Activated CD4-positive, alpha-beta T cell treated with anti-CD3 and anti-CD28 coated beads, Interleukin-2, amount 50 U/mL, for 24 hours (primary cell): ENCODE results near the gene BHLHE40.
"Not testable (repeated sequence)": the region's sequence is repeated elsewhere in the genome, so short reads cannot be mapped to it uniquely, and the experiment has no call there.

Experiments used
- DNase-seq, 2 donors: peaks; one replicate each; pipeline ENCODE4 v3.0.0-alpha.2; 2020; ENCODE audit warnings: low read depth in 1 of 2, low spot score in 1 of 2

Gene BHLHE40

DNA sequence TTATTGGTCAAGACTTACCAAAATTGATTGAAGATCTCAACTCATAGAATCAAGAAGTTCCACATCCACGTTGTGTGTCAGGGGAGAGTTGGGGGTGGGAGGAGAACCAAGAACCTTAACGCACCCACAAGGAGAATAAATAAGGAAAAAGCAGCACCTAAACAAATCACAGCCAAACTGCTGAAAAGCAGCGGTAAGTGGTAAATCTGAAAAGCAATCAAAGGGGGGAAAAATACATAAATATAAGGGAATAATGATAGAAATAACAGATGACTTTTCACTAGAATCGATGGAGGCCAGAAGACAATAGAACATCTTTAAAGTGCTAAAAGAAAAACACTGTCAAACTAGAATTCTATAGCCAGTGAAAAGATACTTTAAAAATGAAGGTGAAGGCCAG, 20.1 kb upstream of the BHLHE40 start:
- DNase-seq = no peak

DNA sequence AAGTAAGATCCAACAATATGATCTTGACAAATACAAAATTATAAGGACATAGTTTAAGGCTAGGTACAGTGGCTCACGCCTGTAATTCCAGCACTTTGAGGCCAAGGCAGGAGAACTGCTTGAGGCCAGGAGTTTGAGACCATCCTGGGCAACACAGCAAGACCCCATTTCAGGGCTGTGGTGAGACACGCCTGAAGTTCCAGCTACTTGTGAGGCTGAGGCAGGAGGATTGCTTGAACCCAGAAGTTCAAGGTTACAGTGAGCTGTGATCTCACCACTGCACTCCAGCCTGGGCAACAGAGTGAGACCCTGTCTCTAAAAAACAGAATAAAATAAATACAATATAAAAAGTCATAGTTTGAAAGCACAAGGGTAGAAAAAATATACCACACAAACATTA, 17.4 kb upstream of the BHLHE40 start:
- not testable (repeated sequence) for DNase-seq

DNA sequence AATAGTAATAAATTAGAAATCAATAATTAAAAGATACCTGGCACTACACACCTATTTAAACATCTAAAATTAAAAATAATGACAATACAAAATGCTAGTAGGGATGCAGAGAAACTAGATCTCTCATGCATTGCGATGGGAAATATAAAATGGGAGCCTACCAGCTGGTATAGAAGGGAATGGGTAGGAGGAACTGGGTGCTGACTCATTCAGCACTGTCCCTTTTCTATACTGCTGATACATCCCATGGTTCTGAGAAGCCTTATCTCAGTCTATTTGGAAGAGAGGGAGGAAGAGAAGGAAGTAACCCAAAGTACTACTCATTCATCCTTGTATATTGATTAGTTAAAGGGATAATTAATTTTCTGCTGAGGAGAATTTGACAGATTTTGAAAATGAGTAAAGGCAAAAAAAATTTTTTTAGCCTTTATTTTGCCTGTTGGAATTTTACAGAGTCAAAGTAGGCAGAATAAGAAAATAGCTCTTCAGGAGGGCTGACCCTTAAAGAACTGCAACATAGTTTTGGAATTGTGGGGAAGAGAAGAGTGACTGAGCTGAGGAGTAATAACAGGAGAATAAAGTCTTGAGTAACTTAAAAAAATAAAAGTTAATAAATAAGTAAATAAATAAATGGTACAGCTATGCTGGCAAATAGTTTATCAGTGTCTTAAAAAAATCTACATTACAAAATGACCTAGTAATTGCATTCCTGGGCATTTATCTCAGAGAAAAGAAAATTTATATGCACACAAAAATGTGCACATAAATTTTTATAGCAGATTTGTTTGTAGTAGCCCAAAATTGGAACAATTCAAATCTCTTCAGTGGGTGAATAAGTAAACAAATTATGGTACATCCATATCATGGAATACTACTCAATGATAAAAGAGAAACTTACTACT, 15.3 kb upstream of the BHLHE40 start:
- DNase-seq = no peak

DNA sequence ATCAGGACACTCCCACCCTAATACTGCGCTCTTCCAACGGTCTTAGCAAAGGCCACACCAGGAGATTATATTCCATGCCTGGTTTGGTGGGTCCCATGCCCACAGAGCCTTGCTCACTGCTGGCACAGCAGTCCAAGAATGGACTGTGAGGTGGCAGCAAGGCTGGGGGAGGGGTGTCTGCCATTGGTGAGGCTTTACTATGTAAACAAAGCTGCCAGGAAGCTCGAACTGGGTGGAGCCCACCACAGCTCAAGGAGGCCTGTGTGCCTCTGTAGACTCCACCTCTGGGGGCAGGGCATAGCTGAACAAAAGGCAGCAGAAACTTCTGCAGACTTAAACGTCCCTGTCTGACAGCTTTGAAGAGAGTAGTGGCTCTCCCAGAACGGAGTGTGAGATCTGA, 13.2 kb upstream of the BHLHE40 start:
- not testable (repeated sequence) for DNase-seq

DNA sequence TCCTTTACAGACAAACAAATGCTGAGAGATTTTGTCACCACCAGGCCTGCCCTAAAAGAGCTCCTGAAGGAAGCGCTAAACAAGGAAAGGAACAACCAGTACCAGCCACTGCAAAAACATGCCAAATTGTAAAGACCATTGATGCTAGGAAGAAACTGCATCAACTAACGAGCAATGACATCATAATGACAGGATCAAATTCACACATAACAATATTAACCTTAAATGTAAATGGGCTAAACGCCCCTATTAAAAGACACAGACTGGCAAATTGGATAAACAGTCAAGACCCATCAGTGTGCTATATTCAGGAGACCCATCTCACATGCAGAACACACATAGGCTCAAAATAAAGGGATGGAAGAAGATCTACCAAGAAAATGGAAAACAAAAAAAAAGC, 11.6 kb upstream of the BHLHE40 start:
- DNase-seq = not testable (repeated sequence)

DNA sequence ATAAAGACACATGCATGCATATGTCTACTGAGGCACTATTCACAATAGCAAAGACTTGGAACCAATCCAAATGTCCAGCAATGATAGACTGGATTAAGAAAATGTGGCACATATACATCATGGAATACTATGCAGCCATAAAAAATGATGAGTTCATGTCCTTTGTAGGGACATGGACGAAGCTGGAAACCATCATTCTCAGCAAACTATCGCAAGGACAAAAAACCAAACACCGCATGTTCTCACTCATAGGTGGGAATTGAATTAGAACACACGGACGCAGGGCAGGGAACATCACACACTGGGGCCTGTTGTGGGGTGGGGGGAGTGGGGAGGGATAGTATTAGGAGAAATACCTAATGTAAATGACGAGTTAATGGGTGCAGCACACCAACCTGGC, 7.8 kb upstream of the BHLHE40 start:
- not testable (repeated sequence) for DNase-seq

DNA sequence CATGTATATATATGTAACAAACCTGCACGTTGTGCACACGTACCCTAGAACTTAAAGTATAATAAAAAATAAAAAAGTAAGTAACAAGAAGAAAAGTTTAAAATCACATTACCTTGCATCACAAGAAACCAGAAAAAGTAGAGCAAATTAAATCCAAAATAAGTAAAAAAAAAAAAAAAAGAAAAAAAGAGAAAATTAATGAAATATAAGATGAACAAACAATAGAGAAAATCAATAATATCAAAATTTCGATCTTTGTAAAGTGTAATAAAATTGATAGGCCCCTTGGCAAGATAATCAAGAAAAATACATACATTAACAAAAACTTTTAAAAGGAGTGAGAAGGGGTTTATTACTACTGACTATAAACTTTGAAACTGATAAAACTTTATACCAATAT, 7.4 kb upstream of the BHLHE40 start:
- DNase-seq = no peak

DNA sequence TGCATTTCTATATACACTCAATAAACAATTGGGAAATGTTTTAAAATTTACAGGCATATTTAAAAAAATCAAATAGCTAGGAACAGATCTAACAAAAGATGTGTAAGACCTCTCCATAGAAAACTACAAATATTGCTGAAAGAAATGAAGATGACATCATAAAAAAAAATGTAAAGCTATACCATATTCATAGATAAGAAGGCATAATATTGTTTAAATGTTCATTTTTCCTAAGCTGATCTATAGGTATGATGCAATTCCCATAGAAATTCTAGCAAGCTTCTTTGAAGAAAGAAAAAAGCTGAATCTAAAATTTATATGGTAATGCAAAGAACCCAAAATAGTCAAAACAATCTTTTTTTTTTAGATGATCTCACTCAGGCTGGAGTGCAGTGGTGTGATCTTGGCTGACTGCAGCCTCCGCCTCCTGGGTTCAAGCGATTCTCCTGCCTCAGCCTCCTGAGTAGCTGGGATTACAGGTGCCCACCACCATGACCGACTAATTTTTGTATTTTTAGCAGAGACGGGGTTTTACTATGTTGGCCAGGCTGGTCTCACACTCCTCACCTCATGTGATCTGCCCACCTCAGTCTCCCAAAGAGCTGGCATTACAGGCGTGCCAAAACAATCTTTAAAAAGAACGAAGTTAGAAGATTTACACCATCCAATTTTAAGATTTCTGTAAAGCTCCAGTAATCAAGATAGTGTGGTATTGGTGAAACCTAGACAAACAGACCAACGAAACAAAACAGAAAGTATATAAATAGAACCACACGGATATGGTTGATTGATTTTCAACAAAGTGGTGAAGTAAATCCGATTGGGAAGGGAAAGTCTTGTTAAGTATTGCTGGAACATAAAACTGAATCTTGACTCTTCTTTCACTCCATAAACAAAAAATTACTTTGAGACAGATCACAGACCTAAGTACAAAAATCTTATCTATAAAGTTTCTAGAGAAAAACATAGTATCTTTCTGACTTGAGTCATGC, 6.3 kb upstream of the BHLHE40 start:
- no peak for DNase-seq

DNA sequence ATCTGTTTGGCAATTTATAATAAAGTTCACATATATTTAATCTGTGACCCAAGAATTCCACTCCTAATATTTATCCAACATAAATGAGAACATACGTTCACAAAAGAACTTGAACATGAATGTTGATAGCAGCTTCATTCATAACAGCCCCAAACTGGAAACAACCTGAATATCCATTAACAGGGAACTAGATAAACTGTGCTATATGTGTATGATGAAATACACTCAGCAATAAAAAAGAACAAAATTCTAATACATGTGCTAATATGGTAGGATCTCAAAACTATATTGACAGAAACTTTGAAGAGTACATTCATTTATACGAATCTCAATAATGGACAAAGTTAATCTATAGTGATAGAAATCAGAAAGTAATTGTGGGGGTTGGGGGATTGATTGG, 5.1 kb upstream of the BHLHE40 start:
- DNase-seq = no peak

DNA sequence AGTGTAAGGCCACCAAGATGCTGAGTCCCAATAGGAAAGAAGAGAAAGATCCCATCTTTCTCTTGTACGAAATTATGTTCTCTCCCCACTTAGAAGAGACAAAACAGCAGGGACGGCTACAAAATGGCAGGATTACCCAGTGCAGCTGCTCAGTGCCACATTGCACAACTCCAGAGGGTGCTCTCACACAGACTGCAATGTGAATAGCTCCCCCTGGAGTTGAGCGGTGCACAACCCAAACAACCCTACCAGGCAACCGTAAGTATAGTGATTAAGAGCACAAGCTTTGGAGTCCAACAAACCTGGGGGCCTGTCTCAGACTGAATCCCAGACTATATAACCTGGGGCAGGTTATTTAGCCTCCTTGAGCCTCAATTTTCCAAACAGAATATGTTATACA, 3.1 kb upstream of the BHLHE40 start:
- no peak for DNase-seq

DNA sequence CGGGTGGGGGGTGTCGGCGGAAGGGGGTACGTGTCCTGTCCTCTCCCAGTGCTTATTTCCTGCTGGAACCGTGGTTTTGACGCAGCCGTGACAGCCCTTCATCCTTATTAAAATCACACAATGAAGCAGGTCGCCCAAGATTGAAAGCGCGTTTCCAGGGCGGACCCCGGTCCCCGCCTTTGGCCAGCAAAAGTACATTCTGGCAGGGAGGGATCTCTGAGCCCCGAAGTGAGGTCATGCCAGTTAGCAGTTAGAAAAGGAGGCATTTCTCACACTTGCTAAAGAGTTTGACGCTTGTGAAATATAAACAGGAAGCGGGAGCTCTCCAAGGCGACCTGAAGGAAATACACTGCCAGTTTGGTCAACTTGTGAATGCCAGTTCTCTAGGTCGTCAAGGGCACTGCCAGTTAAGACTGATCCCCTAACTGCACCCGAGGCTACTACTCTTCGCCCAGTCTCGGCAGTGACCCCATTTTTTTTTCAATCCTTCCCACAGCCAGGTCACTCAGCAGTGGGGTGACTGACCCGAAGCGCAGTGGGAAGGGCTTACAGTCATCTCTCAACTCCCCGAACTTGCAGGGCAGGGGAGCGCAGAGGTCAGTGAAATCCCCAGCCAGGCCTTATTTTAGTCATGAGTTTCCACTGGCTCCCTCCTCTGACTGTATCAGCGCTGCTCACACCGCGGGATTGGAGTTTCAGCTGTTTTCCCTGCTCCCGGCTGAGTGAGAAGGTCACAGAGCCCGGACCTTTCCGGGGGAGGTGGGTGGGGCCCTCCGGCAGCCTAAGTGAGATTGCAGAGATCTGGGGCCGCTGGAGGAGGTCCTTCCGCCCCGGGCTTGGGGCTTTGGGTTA, 2.0 kb upstream of the BHLHE40 start:
- DNase-seq = peak in 1 of 2 donors; percentile 40

DNA sequence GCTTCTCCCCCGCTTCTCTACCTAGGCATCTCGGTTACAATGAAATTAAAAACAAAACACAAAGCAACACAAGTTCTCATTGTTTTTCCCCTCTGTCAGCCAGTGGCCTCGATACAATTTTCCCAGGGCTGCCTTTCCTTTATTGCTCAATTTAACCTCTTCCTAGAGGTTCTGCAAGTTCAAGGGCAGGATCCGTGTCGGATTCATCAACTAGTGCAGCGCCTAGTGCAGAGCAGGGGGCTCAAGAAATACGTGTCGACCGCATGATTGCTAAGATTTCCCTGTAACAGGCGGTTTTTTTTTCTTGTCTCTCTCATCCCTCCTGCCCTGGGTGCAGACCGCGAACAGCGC, 1.4 kb upstream of the BHLHE40 start:
- no peak for DNase-seq

DNA sequence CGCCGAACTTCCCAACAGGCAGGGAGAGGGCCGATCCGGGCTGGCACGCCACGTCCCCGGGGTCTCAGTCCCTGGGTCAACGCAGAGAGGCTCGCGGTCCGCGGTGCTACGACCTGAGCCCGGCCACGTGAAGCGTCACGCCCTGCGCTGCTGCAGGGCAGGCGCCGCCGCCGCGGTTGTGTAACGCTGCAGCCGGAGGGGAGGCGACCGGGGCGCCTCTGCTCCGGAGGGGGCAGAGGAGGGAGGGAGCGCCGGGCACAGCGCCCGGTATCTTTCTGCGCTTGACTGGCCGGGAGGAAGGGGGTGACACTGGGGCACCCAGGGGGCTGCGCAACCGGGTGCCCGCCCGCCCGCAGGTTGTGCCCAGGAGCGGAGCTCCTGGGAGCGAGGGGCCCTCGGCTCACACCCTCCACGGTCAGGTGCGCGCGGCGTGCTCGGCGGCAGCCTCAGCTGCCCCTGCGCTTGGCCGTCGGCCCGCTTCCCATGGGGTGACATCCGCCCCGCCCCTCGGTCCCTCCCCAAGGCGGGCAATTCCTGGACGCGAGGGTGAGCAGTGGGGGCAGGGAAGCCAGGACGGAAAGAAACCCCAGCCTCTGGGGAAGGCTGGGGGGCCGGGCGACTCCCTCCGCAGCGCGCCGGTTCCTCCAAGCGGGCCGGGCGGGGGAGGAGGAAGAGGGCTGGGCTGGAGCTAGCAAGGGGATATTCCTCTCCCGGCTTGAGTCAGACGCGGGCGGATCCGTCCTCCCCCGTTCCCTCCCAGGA, 852 bp upstream of the BHLHE40 start:
- DNase-seq = peak in 1 of 2 donors; percentile 77

DNA sequence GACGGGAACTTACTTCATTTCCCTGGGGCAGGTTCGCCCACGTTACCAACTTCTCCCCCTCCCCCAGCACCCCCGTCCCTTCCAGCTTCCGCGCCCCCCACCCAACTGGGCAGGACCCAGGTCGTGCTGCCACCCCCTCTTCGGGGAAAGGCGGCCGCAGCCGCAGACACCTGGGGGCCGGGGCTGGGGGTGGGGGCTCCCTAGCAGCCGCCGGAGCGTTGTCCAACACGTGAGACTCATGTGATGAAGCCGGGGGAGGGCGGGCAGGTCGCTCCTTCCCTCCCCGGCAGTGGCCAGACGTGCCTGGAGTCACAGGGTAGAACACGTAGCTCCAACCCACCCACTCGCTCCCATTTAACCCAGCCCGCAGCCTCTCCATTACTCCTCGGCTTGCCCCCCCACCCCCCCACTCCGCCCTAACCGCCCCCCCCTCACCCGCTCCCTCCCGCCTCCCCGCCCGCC, 240 bp upstream of the BHLHE40 start:
- peak; percentile 79 to 84 for DNase-seq

DNA sequence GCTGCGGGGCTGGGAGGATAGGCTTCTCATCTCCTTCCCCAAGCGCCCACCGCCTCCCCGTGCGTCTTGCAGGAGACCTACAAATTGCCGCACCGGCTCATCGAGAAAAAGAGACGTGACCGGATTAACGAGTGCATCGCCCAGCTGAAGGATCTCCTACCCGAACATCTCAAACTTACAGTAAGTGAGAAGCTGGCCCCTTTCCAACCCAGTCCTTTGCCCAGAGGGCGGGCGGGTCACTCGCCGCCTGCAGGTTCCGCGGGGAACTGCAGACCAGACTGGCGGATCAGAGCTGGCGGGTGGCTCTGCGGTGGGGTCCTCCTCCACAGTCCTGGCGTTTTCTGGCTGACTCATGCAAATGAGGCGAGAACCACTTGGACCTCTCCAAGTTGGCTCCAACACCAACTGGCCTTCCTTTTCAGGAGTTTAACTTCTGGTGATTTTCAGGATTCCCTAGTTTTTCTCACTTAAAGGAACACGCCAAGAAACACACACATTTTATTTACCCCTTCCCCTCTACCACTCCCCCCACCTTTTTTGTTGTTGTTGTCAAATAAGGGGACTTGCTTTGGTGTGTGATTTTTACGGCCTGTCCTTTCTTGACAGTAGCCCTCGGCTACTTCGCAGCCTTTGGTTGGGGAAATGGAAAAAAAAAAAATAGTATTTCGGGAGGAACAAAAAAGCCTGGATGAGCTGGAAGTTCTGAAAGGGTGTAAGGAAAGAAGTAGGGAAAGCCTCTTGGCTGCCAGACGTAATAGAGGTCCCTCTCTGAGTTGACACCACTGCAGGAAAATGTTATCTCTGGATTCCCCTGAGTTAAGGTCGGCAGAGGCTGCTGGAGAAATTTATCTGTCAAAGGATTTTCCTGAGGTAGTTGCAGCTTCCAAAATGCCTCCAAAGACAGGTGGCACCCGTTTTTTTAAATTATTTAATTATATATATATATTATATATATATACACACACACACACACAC, 1.3 kb downstream of the BHLHE40 start:
- DNase-seq = peak; percentile 87 to 90

DNA sequence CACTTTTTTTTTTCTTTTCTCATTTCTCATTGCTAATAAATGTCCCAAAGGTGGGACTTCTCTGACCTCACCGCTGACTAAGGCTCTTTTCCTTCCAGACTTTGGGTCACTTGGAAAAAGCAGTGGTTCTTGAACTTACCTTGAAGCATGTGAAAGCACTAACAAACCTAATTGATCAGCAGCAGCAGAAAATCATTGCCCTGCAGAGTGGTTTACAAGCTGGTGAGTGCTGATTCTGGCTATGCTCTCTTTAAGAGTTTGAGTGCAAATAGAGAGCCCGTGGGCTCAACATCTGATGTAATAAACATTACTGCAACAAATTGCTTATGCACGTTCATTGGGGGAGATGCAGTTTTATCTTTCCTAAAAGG, 2.0 kb downstream of the BHLHE40 start:
- no peak for DNase-seq

DNA sequence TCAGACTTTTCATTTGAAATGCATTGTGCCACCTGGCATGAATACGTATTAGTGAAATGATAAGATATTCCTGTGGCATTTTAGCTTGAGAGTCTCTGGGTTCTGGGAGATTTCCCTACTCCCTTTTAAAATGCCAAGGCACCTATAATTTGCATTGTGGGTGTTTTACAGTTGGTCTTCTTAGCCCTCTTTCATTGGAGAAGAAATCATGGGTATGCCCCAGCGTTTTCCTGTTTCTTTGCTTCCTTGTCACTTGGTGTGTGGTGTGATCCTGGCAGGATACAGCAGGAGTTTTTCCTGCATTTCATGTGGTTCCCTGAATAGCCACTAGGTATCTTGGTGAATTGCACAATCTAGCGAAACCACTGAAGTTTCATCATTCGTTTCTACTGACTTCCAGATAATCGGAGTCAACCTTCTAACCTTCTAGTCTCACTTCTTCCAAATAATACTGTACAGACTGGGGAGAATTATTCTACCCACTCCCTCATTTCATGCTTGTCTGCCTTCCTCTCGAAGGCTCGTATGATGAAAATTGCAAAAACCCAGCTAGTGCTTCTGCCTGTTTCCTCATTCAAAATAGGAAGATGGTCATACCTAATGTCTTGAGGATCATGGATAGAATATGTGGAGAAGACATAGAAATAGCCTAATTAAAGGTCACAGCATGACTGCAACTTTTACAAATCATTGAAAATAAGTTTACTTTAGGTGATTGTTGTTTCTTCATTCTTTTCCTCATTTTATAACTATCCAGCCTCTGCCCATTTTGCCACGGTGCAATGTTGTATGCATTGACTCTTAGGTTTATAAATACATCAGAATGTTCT, 2.6 kb downstream of the BHLHE40 start:
- no peak for DNase-seq
